ENCODE results near the gene KDM4B. TPM values are rescaled to one million over a fixed set of nuclear protein-coding genes. Genes with fewer than 3 reads are reported as not detected.

KDM4B gene
- total RNA-seq, 2 donors from 2014 or later = 33.8 to 83.5 TPM

DNA sequence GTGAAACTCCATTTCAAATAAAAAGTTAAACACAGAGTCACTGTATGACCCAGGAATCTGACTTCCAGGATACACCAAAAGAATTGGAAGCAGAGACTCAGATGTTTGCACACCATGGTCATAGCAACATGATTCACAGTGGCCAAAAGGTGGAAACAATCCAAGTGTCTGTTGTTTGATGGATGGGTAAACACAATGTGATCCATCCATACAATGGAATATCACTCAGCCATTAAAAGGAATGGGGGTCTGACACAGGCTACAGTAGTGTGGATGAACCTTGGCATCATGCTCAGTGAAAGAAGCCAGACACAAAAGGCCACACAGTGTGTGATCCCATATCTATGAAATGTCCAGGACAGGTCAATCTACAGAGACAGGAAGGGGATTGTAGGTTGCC is 197.3 kb downstream of the KDM4B start:
- no peaks in the 10 kb centered on the region for H3K36me3 Mint-ChIP-seq (ENCODE audit: low read depth)
- H3K27ac Mint-ChIP-seq = no peak overlapping the region
- H3K9me3 Mint-ChIP-seq = no peaks in the 10 kb centered on the region
- ATAC-seq (replicated peaks) = no peak
- H3K27me3 Mint-ChIP-seq = no peaks in the 10 kb centered on the region
- H3K4me1 Mint-ChIP-seq = peaks cover 5% of the 10 kb centered on the region
- H3K4me3 Mint-ChIP-seq = no peak overlapping the region

- Mint-ChIP-seq H3K27me3 (no peaks in the 10 kb centered on the region), H3K27ac (no peak overlapping the region), H3K36me3 (ENCODE audit: low read depth) (no peaks in the 10 kb centered on the region), H3K9me3 (no peaks in the 10 kb centered on the region), H3K4me1 (peaks cover 5% of the 10 kb centered on the region), H3K4me3 (no peak overlapping the region)
- ATAC-seq (replicated peaks) = peak; percentile 55
These were observed 201.4 kb downstream of the KDM4B start for GRCh38 chr19:5170329-5170745.

DNA sequence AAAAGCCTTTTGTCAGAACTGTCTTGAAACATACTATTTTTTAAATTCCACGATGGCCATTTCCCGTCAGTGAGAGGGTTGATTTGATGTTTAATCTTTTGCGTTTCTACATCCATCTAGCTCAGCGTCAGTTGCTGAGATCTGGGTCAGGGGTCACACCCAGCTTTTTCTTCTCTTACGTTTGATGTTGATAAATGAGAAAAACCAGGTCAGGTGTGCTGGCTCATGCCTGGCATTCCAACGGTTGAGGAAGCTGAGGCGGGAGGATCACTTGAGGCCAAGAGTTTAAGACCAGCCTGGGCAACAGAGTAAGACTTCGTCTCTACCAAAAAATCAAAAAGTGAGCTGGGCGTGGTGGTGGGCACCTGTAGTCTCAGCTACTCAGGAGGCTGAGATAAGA is 202.8 kb downstream of the KDM4B start:
- H3K4me3 Mint-ChIP-seq = no peak overlapping the region
- no peaks in the 10 kb centered on the region for H3K9me3 Mint-ChIP-seq
- H3K4me1 Mint-ChIP-seq = peaks cover 5% of the 10 kb centered on the region
- no peak overlapping the region for H3K27ac Mint-ChIP-seq
- no peaks in the 10 kb centered on the region for H3K27me3 Mint-ChIP-seq
- no peaks in the 10 kb centered on the region for H3K36me3 Mint-ChIP-seq (ENCODE audit: low read depth)
- no peak for ATAC-seq (replicated peaks)

GRCh38 chr19:5172859-5173630 is 204.1 kb downstream of the KDM4B start:
- peaks cover 4% of the 10 kb centered on the region for H3K27me3 Mint-ChIP-seq
- H3K4me3 Mint-ChIP-seq = no peak overlapping the region
- ATAC-seq (replicated peaks) = peak; percentile 80
- peaks cover 12% of the 10 kb centered on the region for H3K4me1 Mint-ChIP-seq
- no peak overlapping the region for H3K27ac Mint-ChIP-seq
- no peaks in the 10 kb centered on the region for H3K36me3 Mint-ChIP-seq (ENCODE audit: low read depth)
- no peaks in the 10 kb centered on the region for H3K9me3 Mint-ChIP-seq

DNA sequence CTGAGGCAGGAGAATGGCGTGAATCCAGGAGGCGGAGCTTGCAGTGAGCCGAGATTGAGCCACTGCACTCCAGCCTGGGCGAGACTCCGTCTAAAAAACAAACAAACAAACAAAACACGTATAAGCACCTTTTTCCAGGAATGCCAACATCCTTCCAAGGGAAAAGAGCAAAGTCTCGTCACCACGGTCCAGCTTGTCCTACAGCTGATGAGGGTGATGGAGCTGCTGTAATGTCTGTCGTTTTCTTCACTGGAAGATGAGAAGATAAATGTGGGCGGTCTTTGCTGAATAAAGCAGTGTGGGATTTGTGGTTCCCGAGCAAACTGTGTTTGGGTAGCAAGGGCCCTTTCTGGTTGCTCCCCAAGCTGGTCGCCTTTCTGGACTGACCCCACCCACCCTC is 205.1 kb downstream of the KDM4B start:
- no peak overlapping the region for H3K4me3 Mint-ChIP-seq
- H3K27ac Mint-ChIP-seq = no peak overlapping the region
- no peaks in the 10 kb centered on the region for H3K9me3 Mint-ChIP-seq
- no peaks in the 10 kb centered on the region for H3K36me3 Mint-ChIP-seq (ENCODE audit: low read depth)
- no peak for ATAC-seq (replicated peaks)
- H3K4me1 Mint-ChIP-seq = peaks cover 12% of the 10 kb centered on the region
- H3K27me3 Mint-ChIP-seq = peaks cover 4% of the 10 kb centered on the region

DNA sequence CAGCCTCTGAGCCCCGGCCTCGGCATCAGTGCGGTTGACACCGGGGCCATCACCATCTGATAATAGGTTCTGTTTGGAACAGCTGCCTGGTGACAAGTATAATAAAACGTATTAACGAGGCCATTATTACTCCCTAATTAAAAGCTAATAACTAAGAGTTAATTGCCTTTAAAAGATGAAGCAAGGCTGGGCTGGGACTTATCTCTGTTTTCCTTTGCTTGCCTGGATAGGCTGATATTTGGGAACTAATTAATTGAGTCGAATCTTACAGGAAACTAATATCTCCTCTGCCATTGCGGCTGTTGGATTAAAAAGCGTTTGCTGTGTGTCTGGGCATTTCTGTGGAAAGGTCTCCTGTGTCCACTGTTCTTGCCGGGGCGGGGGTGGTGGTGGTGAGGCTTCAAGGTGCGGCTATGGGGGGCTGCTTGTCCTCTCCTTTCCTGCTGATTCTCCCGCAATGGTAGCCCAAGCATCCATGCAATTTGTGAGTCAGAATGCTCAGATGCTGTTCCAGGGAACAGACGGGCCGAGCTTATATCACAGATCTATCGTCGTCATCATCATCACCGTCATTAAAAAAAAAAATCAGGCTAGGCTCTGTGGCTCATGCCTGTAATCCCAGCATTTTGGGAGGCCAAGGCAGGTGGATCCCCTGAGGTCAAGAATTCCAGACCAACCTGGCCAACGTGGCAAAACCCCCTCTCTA is 209.0 kb downstream of the KDM4B start:
- Mint-ChIP-seq H3K27ac (no peak overlapping the region), H3K4me3 (no peak overlapping the region), H3K36me3 (ENCODE audit: low read depth) (no peaks in the 10 kb centered on the region), H3K9me3 (no peaks in the 10 kb centered on the region), H3K4me1 (peaks cover 7% of the 10 kb centered on the region), H3K27me3 (peaks cover 4% of the 10 kb centered on the region)
- no peak for ATAC-seq (replicated peaks)

DNA sequence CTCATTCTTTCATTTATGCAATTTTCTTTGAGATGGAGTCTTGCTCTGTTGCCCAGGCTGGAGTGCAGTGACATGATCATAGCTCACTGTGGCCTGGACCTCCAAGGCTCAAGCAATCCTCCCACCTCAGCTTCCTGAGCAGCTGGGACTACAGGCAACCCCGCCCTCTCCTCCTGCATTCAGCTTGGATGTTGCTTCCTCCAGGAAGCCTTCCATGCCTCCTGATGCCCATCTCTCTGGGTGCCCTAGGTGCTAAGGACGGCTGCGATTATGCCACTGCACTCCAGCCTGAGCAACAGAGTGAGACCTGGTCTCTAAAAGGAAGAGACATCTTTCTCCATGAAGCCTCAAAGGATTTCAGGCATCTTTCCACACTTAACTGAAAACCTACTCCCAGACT is 209.9 kb downstream of the KDM4B start:
- no peak for ATAC-seq (replicated peaks)

DNA sequence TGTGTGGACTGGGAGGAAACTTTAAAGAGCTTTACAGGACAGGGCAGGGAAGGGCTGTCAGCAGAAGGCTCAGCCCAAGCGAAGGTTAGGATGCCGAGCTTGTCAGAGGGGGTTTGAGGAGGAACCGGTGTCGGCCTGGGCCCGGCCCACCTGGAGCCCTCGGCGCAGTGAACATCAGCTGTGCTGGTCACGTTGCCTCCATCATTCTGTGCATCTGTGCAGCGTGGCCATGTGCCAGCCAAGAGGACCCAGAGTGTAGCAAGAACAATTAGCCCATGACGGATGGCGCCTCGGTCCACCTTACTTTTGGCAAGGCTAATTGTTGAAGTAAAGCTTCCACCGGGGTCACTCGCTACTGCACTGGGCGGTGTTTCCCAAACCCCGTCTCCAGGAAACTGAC is 210.3 kb downstream of the KDM4B start:
- no peaks in the 10 kb centered on the region for H3K9me3 Mint-ChIP-seq
- H3K4me1 Mint-ChIP-seq = peaks cover 7% of the 10 kb centered on the region
- no peak overlapping the region for H3K4me3 Mint-ChIP-seq
- no peak for ATAC-seq (replicated peaks)
- H3K27me3 Mint-ChIP-seq = peaks cover 4% of the 10 kb centered on the region
- H3K36me3 Mint-ChIP-seq (ENCODE audit: low read depth) = no peaks in the 10 kb centered on the region
- H3K27ac Mint-ChIP-seq = no peak overlapping the region

More for the DNA sequence above, 209.9 kb downstream of the KDM4B start:
- Mint-ChIP-seq H3K9me3 (no peaks in the 10 kb centered on the region), H3K36me3 (ENCODE audit: low read depth) (no peaks in the 10 kb centered on the region), H3K4me3 (no peak overlapping the region), H3K4me1 (peaks cover 7% of the 10 kb centered on the region), H3K27me3 (peaks cover 4% of the 10 kb centered on the region), H3K27ac (no peak overlapping the region)

- no peak for ATAC-seq (replicated peaks)
- no peaks in the 10 kb centered on the region for H3K9me3 Mint-ChIP-seq
- H3K4me3 Mint-ChIP-seq = no peak overlapping the region
- H3K4me1 Mint-ChIP-seq = peaks cover 7% of the 10 kb centered on the region
- no peaks in the 10 kb centered on the region for H3K36me3 Mint-ChIP-seq (ENCODE audit: low read depth)
- peaks cover 4% of the 10 kb centered on the region for H3K27me3 Mint-ChIP-seq
- no peak overlapping the region for H3K27ac Mint-ChIP-seq
These were observed 212.4 kb downstream of the KDM4B start for GRCh38 chr19:5181329-5181728.

GRCh38 chr19:5182751-5183150 is 213.8 kb downstream of the KDM4B start:
- Mint-ChIP-seq H3K36me3 (ENCODE audit: low read depth) (no peaks in the 10 kb centered on the region), H3K4me1 (no peaks in the 10 kb centered on the region), H3K27me3 (peaks cover 4% of the 10 kb centered on the region), H3K9me3 (no peaks in the 10 kb centered on the region), H3K4me3 (no peak overlapping the region), H3K27ac (no peak overlapping the region)
- ATAC-seq (replicated peaks) = no peak

GRCh38 chr19:5183616-5184015 is 214.7 kb downstream of the KDM4B start:
- Mint-ChIP-seq H3K27me3 (peaks cover 8% of the 10 kb centered on the region), H3K27ac (no peak overlapping the region), H3K4me3 (no peak overlapping the region), H3K4me1 (no peaks in the 10 kb centered on the region), H3K9me3 (no peaks in the 10 kb centered on the region), H3K36me3 (ENCODE audit: low read depth) (no peaks in the 10 kb centered on the region)
- ATAC-seq (replicated peaks) = no peak

- no peaks in the 10 kb centered on the region for H3K36me3 Mint-ChIP-seq (ENCODE audit: low read depth)
- no peaks in the 10 kb centered on the region for H3K9me3 Mint-ChIP-seq
- H3K4me3 Mint-ChIP-seq = no peak overlapping the region
- H3K27me3 Mint-ChIP-seq = peaks cover 9% of the 10 kb centered on the region
- H3K4me1 Mint-ChIP-seq = no peaks in the 10 kb centered on the region
- ATAC-seq (replicated peaks) = no peak
- H3K27ac Mint-ChIP-seq = no peak overlapping the region
These were observed 216.0 kb downstream of the KDM4B start for GRCh38 chr19:5184930-5185329.

GRCh38 chr19:5186293-5187050 is 217.6 kb downstream of the KDM4B start:
- Mint-ChIP-seq H3K36me3 (ENCODE audit: low read depth) (no peaks in the 10 kb centered on the region), H3K27me3 (peaks cover 9% of the 10 kb centered on the region), H3K4me1 (no peaks in the 10 kb centered on the region), H3K27ac (no peak overlapping the region), H3K4me3 (no peak overlapping the region), H3K9me3 (no peaks in the 10 kb centered on the region)
- no peak for ATAC-seq (replicated peaks)

DNA sequence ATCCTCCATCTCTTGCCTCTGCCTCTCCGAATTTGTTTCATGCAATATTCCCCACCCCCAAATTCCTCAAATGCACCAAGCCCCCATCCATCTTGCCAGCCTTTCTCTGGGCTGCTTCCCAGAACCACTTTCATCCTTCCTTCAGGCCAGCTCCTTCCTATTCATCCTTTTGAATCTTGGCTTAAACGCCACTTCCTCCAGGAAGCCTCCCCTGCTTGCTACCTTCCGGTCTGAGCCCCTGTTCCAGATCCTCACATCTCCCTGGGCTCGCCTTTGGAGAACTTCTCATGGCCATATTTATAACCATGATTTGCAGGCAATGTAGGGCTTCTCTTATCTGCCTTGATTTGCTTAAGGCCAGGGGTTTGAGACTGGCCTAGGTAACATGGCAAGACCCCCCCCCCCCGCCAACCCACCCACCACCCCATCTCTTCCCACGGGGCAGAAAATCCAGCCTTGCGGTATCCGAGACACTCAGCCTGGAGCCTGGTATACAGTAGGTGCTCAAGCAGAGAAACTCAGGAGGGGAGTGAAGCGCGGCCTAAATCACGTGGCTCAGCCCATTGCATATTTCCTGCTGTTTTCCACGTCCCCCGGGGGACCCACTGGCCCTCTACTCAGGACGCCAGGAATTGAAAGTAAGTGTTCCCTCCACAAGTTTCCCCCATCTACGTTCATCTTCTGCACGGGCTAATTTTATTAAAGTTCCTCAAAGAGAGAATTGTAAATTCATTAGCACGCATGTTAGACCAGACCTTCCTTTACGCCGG is 219.8 kb downstream of the KDM4B start:
- Mint-ChIP-seq H3K27ac (no peak overlapping the region), H3K36me3 (ENCODE audit: low read depth) (no peaks in the 10 kb centered on the region), H3K4me1 (no peaks in the 10 kb centered on the region), H3K4me3 (no peak overlapping the region), H3K27me3 (peaks cover 9% of the 10 kb centered on the region), H3K9me3 (no peaks in the 10 kb centered on the region)
- ATAC-seq (replicated peaks) = no peak

All from activated T-helper 17 cell treated with anti-CD3 and anti-CD28 coated beads, Interleukin-2, amount 50 U/mL, for 72 hours (primary cell).